Testis (tissue), 3 donors: ENCODE results near the gene C1orf74. TPM values are rescaled to one million over a fixed set of nuclear protein-coding genes. Genes with fewer than 3 reads are reported as not detected.

Source experiments
- DNase-seq: peaks from one replicate; pipeline ENCODE4 v3.0.0-alpha.2; 2019
- H3K27ac ChIP-seq, 2 donors: fragments of 200-600 bp; sonication (generic); one replicate each; pipeline ENCODE4 v1.5.1; 2019
- H3K27me3 ChIP-seq: fragments of 200-600 bp; sonication (generic); one replicate; pipeline ENCODE4 v1.5.1; 2019
- H3K36me3 ChIP-seq: fragments of 200-600 bp; sonication (generic); one replicate; pipeline ENCODE4 v1.5.1; 2017; ENCODE audit warnings: low read depth; ENCODE audit errors: missing control alignments
- H3K4me1 ChIP-seq: fragments of 200-600 bp; sonication (generic); one replicate; pipeline ENCODE4 v1.5.1; 2019
- H3K4me3 ChIP-seq, 2 donors: fragments of 200-600 bp; sonication (generic); one replicate each; pipeline ENCODE4 v1.5.1; 2017 to 2019
- H3K9me3 ChIP-seq: fragments of 200-600 bp; sonication (generic); one replicate; pipeline ENCODE4 v1.5.1; 2017
- POLR2A ChIP-seq: fragments of 450-650 bp; IDR thresholded peaks from one replicate; pipeline ENCODE4 v1.6.1; 2017; ENCODE audit warnings: antibody characterized with exemption, mild to moderate bottlenecking, moderate library complexity
- WGBS, 2 donors: methylation state at CpG; one replicate each; pipeline ENCODE4 v1.1.5; 2018; 5-methylcytosine and 5-hydroxymethylcytosine counted together
- intact Hi-C: fragments of 100-400 bp; cut with DNase I; formaldehyde crosslinking; loops from one replicate; pipeline ENCODE4 v1.15.1; 2023; ENCODE audit warnings: low total_unique reads
- polyA plus RNA-seq: library from polyadenylated mRNA; stranded (reverse); fragments of 350-450 nt; fragmentation: Illumina TruSeq; extraction: RNeasy Lipid Tissue Mini Kit (QIAGEN cat#74804); gene quantifications from one replicate; pipeline ENCODE4 v1.2.3, GENCODE V29; 2014; ENCODE audit warnings: low read depth, low replicate concordance; ENCODE audit not compliant: insufficient read depth
- total RNA-seq, 2 donors: library from RNA; depleted of rRNA; stranded (reverse); fragments of >200 nt; gene quantifications; one replicate each; pipeline ENCODE4 v1.2.3, GENCODE V29; 2016
- TF ChIP-seq, protein P1 (sequence below), 3 experiments: fragments of 450-650 bp in 2 of 3; fragments of 200-600 bp in 1 of 3; sonication (generic) in 1 of 3; IDR thresholded peaks; one replicate each; pipeline ENCODE4 v1.5.1; 2016 to 2019; ENCODE audit warnings: antibody characterized with exemption in 3 of 3, mild to moderate bottlenecking in 2 of 3, moderate library complexity in 1 of 3

The C1orf74 gene
- total and polyA plus RNA-seq, 3 donors from 2014 or later: 2.6 to 5.2 (median 5.0) TPM

- H3K9me3 ChIP-seq: no peaks in the 10 kb centered on the region
- H3K4me3 ChIP-seq: no peak within 1 kb of the TSS
- 65 to 70% methylated on average over 10 of the region's 10 CpGs for WGBS, 2 donors
- DNase-seq: peak; percentile 37
- H3K4me1 ChIP-seq: no peaks in the 10 kb centered on the region
- intact Hi-C loops: no loop called here
- H3K27ac ChIP-seq: no peak within 1 kb of the TSS
- no peaks in the 10 kb centered on the region for H3K36me3 ChIP-seq
- no peak for TF ChIP-seq POLR2A
- TF ChIP-seq, protein P1, sequence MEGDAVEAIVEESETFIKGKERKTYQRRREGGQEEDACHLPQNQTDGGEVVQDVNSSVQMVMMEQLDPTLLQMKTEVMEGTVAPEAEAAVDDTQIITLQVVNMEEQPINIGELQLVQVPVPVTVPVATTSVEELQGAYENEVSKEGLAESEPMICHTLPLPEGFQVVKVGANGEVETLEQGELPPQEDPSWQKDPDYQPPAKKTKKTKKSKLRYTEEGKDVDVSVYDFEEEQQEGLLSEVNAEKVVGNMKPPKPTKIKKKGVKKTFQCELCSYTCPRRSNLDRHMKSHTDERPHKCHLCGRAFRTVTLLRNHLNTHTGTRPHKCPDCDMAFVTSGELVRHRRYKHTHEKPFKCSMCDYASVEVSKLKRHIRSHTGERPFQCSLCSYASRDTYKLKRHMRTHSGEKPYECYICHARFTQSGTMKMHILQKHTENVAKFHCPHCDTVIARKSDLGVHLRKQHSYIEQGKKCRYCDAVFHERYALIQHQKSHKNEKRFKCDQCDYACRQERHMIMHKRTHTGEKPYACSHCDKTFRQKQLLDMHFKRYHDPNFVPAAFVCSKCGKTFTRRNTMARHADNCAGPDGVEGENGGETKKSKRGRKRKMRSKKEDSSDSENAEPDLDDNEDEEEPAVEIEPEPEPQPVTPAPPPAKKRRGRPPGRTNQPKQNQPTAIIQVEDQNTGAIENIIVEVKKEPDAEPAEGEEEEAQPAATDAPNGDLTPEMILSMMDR (IDR thresholded peaks at IDR 0.05): no peak
- no peaks in the 10 kb centered on the region for H3K27me3 ChIP-seq
Measured at GRCh38 chr1:209755926-209756614, 28.3 kb downstream of the C1orf74 start, which contains the start of gene TRAF3IP3. TRAF3IP3 (plus strand) TSS chr1:209756053; CDS start chr1:209760040, 3,987 bp downstream.

DNA sequence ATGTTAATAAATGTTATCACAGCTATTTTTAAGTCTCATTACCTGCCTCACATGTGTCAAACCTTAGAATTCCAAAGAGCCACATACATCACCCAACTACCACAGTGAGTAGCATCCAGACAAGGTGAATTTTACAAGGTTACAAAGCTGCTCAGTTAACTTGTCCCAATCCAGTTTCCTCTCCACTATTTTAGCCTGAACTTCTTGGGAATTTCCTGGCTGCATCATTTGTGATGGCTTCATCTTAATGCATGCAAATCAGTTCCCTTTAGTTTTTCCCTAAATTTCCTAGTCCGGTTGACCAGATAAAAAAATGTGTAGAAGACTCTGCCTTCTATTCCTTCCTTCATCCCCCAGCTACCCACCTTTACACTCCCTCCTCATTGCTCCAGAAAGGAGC is 29.1 kb downstream of the C1orf74 start:
- no peak for DNase-seq
- WGBS, 2 donors: 78 to 88% methylated on average over 1 of the region's 1 CpG
- Histone ChIP-seq H3K4me1 (no peaks in the 10 kb centered on the region), H3K4me3 (no peak overlapping the region), H3K27ac (no peak overlapping the region), H3K27me3 (no peaks in the 10 kb centered on the region), H3K36me3 (no peaks in the 10 kb centered on the region), H3K9me3 (no peaks in the 10 kb centered on the region)
- TF ChIP-seq POLR2A: no peak
- TF ChIP-seq, protein P1 (IDR thresholded peaks at IDR 0.05): no peak
- intact Hi-C loops: no loop called here

- no peak for DNase-seq
- H3K27ac ChIP-seq: no peak overlapping the region
- no peaks in the 10 kb centered on the region for H3K36me3 ChIP-seq
- no peaks in the 10 kb centered on the region for H3K27me3 ChIP-seq
- TF ChIP-seq, protein P1 (IDR thresholded peaks at IDR 0.05): no peak
- TF ChIP-seq POLR2A: no peak
- H3K4me3 ChIP-seq: no peak overlapping the region
- no peaks in the 10 kb centered on the region for H3K4me1 ChIP-seq
- intact Hi-C loops: no loop called here
- H3K9me3 ChIP-seq: no peaks in the 10 kb centered on the region
- WGBS, 2 donors: 92 to 97% methylated on average over 3 of the region's 3 CpGs
Measured at GRCh38 chr1:209752890-209753289, 31.5 kb downstream of the C1orf74 start.

DNA sequence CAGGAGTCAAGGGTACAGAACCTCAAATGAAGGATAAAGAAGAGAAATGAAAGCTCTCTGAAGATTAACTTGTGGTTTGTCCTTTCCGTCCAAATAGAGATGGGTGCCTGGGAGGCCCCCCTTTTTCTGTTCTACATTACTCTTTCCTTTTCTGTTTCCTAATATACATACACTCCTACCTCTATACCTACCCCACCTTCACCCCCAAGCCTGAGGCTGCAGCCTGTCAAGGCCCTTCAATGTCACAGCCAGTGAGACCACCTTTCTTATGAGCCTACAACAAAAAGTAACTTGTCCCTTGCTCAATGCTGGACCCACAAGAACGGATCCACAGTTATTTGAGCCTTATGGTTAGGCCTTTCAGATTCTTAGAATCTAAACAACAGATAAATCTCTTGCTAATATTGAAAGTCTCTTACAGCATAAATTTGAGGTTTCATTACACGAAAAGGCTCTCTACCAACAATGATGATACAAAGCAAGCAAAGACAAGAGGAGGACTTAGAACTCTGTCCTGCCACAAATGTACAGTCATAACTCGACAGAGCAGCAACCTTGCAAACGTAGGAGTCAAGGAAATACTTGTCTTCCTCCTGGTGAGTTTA is 32.6 kb downstream of the C1orf74 start:
- 79 to 80% methylated on average over 5 of the region's 5 CpGs for whole genome bisulfite sequencing, 2 donors
- no peak for TF ChIP-seq POLR2A
- TF ChIP-seq, protein P1 (IDR thresholded peaks at IDR 0.05): no peak
- intact Hi-C loops: no loop called here
- H3K4me1 ChIP-seq: peaks cover 7% of the 10 kb centered on the region
- no peak for DNase-seq
- no peak overlapping the region for H3K4me3 ChIP-seq
- H3K27me3 ChIP-seq: no peaks in the 10 kb centered on the region
- no peaks in the 10 kb centered on the region for H3K36me3 ChIP-seq
- H3K9me3 ChIP-seq: no peaks in the 10 kb centered on the region
- H3K27ac ChIP-seq: no peak overlapping the region
